Right lobe of liver (tissue), 4 donors: ENCODE measurements around the gene STXBP4.

Experiments
- POLR2A ChIP-seq: fragments of 450-650 bp; IDR thresholded peaks from one replicate; pipeline ENCODE4 v1.6.1; 2017; ENCODE audit warnings: antibody characterized with exemption, mild to moderate bottlenecking
- TF ChIP-seq, protein P1 (sequence below), 4 donors: fragments of 200-600 bp in 3 of 4; fragments of 450-650 bp in 1 of 4; IDR thresholded peaks; one replicate each; pipeline versions ENCODE4 v1.5.1 to v1.8.0; 2016 to 2022; ENCODE audit warnings: antibody characterized with exemption in 4 of 4, mild to moderate bottlenecking in 2 of 4
- donor health status: DM: no; HTN: no; CAD: no.
- donor health status: DM: no; HTN: no; CAD: no.
- donor health status: DM: no; HTN: yes; CAD: no.

GRCh38 chr17:54924405-54924804 is 44.2 kb upstream of the STXBP4 start:
- TF ChIP-seq, protein P1, sequence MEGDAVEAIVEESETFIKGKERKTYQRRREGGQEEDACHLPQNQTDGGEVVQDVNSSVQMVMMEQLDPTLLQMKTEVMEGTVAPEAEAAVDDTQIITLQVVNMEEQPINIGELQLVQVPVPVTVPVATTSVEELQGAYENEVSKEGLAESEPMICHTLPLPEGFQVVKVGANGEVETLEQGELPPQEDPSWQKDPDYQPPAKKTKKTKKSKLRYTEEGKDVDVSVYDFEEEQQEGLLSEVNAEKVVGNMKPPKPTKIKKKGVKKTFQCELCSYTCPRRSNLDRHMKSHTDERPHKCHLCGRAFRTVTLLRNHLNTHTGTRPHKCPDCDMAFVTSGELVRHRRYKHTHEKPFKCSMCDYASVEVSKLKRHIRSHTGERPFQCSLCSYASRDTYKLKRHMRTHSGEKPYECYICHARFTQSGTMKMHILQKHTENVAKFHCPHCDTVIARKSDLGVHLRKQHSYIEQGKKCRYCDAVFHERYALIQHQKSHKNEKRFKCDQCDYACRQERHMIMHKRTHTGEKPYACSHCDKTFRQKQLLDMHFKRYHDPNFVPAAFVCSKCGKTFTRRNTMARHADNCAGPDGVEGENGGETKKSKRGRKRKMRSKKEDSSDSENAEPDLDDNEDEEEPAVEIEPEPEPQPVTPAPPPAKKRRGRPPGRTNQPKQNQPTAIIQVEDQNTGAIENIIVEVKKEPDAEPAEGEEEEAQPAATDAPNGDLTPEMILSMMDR (IDR thresholded peaks at IDR 0.05) = no peak
- no peak for TF ChIP-seq POLR2A
